Heart left ventricle (tissue), 16 donors: ENCODE measurements around the gene CDH5. TPM values are rescaled to one million over a fixed set of nuclear protein-coding genes. Genes with fewer than 3 reads are reported as not detected.
A peak's percentile ranks its signal among the peaks of the same experiment; 100 is the strongest.

Source experiments
- ATAC-seq, 4 donors: fragments of 200-7000 bp; cut with Tn5 transposase; one replicate each; pipeline ENCODE4 v1.9.1; 2020 to 2022; ENCODE audit warnings: moderate library complexity in 4 of 4, mild to moderate bottlenecking in 3 of 4, moderate number of reproducible peaks in 1 of 4
- DNase-seq, 5 donors: peaks; one replicate each; pipeline ENCODE4 v3.0.0-alpha.2; 2020
- H3K27ac ChIP-seq, 12 donors: fragments of 200-600 bp; sonication (generic) in 4 of 12; one replicate each; pipeline versions ENCODE4 v1.5.0 to v1.8.0; 2016 to 2022; ENCODE audit warnings: mild to moderate bottlenecking in 2 of 12
- H3K27me3 ChIP-seq, 9 donors: fragments of 200-600 bp; sonication (generic) in 2 of 9; one replicate each; pipeline versions ENCODE4 v1.5.1 to v1.8.0; 2016 to 2022; ENCODE audit warnings: mild to moderate bottlenecking in 3 of 9
- H3K36me3 ChIP-seq, 9 donors: fragments of 200-600 bp; sonication (generic) in 2 of 9; one replicate each; pipeline versions ENCODE4 v1.5.0 to v1.8.0; 2018 to 2022; ENCODE audit warnings: mild to moderate bottlenecking in 2 of 9
- H3K4me1 ChIP-seq, 12 donors: fragments of 200-600 bp; sonication (generic) in 4 of 12; one replicate each; pipeline versions ENCODE4 v1.5.0 to v1.8.0; 2016 to 2022; ENCODE audit warnings: mild to moderate bottlenecking in 3 of 12
- H3K4me3 ChIP-seq, 12 donors: fragments of 200-600 bp; sonication (generic) in 4 of 12; one replicate each; pipeline versions ENCODE4 v1.5.0 to v1.8.0; 2017 to 2022; ENCODE audit warnings: mild to moderate bottlenecking in 9 of 12, moderate library complexity in 4 of 12
- H3K9me3 ChIP-seq, 12 donors: fragments of 200-600 bp; sonication (generic) in 4 of 12; one replicate each; pipeline versions ENCODE4 v1.5.0 to v1.8.0; 2016 to 2022; ENCODE audit warnings: mild to moderate bottlenecking in 1 of 12
- POLR2A ChIP-seq, 2 donors: fragments of 450-650 bp; IDR thresholded peaks; one replicate each; pipeline ENCODE4 v1.6.1; 2017; ENCODE audit warnings: antibody characterized with exemption in 2 of 2, mild to moderate bottlenecking in 2 of 2, moderate library complexity in 2 of 2
- WGBS, 4 donors: extraction: QIAGEN DNeasy Blood & Tissue Kit in 2 of 4; methylation state at CpG; one replicate each; pipeline versions ENCODE4 v1.1.5 to v1.1.7; 2013 to 2018; 5-methylcytosine and 5-hydroxymethylcytosine counted together
- intact Hi-C, 10 donors: fragments of 100-400 bp; cut with DNase I; formaldehyde crosslinking; loops; one replicate each; pipeline versions ENCODE4 v1.11.1 to v1.14.2; 2022
- polyA plus RNA-seq, 2 donors: library from polyadenylated mRNA; stranded (reverse); fragments of 200-250 nt; gene quantifications; one replicate each; pipeline ENCODE4 v1.2.3, GENCODE V29; 2013
- total RNA-seq, 9 donors: library from RNA; depleted of rRNA in 2 of 9; stranded (reverse); fragments of >200 nt in 2 of 9; fragmentation: NEBNext Ultra II Directional in 3 of 9; extraction: Animal tissue kit (Norgen Biotek cat#: 25700) in 3 of 9; gene quantifications; one replicate each; pipeline versions ENCODE4 v1.1.0 to v1.2.4, GENCODE V29; 2016 to 2023
- TF ChIP-seq, protein P1 (sequence below), 12 donors: fragments of 200-600 bp; sonication (generic) in 4 of 12; IDR thresholded peaks; one replicate each; pipeline versions ENCODE4 v1.5.0 to v1.8.0; 2018 to 2022; ENCODE audit warnings: antibody characterized with exemption in 12 of 12, mild to moderate bottlenecking in 5 of 12
- donor health status: ischemic (EF 13 %, LVEDD 7.1; RV severe dilation, severe dysfunction).
- donor health status: healthy with polysubstance abuse.
- donor health status: DM: no; HTN: yes; CAD: no.
- donor health status: DM: no; HTN: no; CAD: no.
- donor health status: ischemic (EF 25% LVEDD 6.9; RV normal size, moderate dysfunction).
- donor health status: ischemic (EF 25% LVEDD 5.7; RV mildly dilated, moderate dysfunction).
- donor health status: healthy.
- donor health status: DM: yes; HTN: yes; CAD: no.
- donor health status: ischemic (EF 35%, LVEDD 5.7; RV mildly dilated, moderate dysfunction).
- donor health status: nonischemic (EF 11% LVEDD 7.7; RV severe dilation, severe dysfunction).
- donor health status: DM: yes; HTN: yes; CAD: no.
- donor health status: PGD.
- donor health status: ischemic (EF 29% LVEDD 5.4; RV normal size, mild dysfunction).
- donor health status: nonischemic (EF 23%, LVEDD 6.1; RV moderate dilation, normal function).

Gene CDH5
- total and polyA plus RNA-seq, 11 donors, result 24.9 to 135 (median 62.3) TPM

DNA sequence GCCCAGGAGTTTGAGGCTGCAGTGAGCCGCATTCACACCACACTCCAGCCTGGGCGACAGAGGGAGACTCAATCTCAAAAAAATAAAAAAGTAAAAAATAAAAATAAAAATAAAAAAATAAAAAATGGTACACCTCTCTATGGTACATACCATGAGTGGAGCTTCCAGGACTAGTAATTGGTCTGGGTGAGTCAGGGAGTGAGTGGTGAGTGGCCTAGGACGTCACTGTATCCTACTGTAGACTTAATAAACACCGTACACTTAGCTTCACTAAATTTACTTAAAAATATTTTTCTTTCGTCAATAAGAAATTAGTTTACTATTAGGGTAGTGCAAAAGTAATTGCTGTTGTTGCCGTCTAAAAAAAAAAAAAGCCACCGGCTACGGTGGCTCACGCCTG is 9.0 kb downstream of the CDH5 start:
- intact Hi-C loops, result no loop called here
- H3K27ac ChIP-seq, result peak overlapping the region in 6 of 12 donors; percentile 27 to 72 (median 62)
- no peak for ATAC-seq

DNA sequence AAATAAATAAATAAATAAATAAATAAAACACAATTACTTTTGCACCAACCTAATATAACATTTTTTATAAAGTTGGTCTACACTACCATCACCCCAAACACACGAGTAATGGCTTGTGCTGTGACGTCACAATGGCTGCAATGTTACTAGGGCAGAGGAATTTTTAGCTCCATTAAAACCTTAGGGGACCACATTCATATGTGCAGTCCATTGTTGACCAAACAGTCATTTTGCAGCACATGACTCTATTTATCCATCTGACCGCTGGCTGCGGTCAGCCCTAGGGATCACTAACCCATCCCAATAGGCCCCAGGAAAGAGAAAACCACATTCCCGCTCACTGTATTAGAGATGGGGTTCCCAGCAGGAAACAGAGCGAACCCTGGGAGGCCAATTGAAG is 9.6 kb downstream of the CDH5 start:
- ATAC-seq (no peak), DNase-seq (no peak)
- Histone ChIP-seq H3K36me3 (peaks cover 0 to 10% (median 0%) of the 10 kb centered on the region in 9 donors), H3K27ac (peak overlapping the region in 11 of 12 donors; percentile 45 to 75 (median 55)), H3K4me3 (peak overlapping the region in 2 of 12 donors; percentile 5 to 18), H3K9me3 (no peaks in the 10 kb centered on the region), H3K4me1 (peaks cover 0 to 71% (median 22%) of the 10 kb centered on the region in 12 donors), H3K27me3 (no peaks in the 10 kb centered on the region)
- intact Hi-C loops, result no loop called here
- no peak for TF ChIP-seq POLR2A (IDR thresholded peaks at IDR 0.05)
- TF ChIP-seq, protein P1, sequence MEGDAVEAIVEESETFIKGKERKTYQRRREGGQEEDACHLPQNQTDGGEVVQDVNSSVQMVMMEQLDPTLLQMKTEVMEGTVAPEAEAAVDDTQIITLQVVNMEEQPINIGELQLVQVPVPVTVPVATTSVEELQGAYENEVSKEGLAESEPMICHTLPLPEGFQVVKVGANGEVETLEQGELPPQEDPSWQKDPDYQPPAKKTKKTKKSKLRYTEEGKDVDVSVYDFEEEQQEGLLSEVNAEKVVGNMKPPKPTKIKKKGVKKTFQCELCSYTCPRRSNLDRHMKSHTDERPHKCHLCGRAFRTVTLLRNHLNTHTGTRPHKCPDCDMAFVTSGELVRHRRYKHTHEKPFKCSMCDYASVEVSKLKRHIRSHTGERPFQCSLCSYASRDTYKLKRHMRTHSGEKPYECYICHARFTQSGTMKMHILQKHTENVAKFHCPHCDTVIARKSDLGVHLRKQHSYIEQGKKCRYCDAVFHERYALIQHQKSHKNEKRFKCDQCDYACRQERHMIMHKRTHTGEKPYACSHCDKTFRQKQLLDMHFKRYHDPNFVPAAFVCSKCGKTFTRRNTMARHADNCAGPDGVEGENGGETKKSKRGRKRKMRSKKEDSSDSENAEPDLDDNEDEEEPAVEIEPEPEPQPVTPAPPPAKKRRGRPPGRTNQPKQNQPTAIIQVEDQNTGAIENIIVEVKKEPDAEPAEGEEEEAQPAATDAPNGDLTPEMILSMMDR (IDR thresholded peaks at IDR 0.05), result no peak
- 58 to 75% (median 71%) methylated on average over 6 of the region's 6 CpGs for WGBS, 4 donors

More for the DNA sequence above, 9.0 kb downstream of the CDH5 start:
- DNase-seq, result no peak
- Histone ChIP-seq H3K36me3 (peaks cover 0 to 6% (median 0%) of the 10 kb centered on the region in 9 donors), H3K9me3 (no peaks in the 10 kb centered on the region), H3K27me3 (no peaks in the 10 kb centered on the region), H3K4me1 (peaks cover 0 to 76% (median 23%) of the 10 kb centered on the region in 12 donors), H3K4me3 (no peak overlapping the region)
- WGBS, 4 donors, result 71 to 81% (median 77%) methylated on average over 9 of the region's 9 CpGs
- TF ChIP-seq POLR2A (IDR thresholded peaks at IDR 0.05), result no peak
- TF ChIP-seq, protein P1 (IDR thresholded peaks at IDR 0.05), result no peak

DNA sequence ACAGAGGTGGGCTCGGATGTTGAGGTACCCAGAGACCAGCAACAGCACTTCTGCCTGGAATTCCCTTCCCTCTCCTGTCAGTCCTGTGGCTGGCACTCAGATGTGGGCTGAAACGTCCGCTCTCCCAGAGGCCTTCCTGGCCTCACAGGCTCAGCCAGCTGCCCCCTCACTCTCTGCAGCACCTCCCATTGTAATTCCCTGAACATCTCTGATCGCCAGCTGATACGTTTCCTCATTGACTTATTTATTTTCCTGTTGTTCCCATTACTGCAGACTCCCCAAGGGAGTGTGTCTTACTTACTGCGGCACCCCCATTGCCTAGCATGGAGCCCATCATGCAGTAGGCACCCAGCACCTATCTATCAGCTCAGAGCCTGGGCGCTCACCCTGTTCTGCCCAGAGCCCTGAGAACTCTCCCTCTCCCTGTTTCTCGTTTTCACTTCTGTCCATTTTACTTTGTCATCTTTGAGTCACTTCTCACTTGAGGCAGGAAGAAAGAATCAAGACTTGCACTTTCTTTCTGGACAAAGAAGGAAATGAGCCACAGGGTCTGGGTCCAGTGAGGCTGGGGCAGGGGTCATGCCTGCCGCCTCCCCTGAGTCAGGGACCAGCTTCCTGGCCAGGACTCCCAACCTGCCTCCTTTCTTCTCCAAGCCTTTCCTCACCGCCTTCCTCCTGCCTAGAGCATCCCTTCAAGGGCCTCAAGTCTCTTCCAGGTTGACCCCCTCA is 10.2 kb downstream of the CDH5 start:
- Histone ChIP-seq H3K4me3 (peak overlapping the region in 2 of 12 donors; percentile 5 to 18), H3K9me3 (no peaks in the 10 kb centered on the region), H3K36me3 (peaks cover 0 to 14% (median 0%) of the 10 kb centered on the region in 9 donors), H3K27me3 (no peaks in the 10 kb centered on the region), H3K27ac (peak overlapping the region; percentile 10 to 75 (median 54)), H3K4me1 (peaks cover 0 to 72% (median 21%) of the 10 kb centered on the region in 12 donors)
- 66 to 74% (median 71%) methylated on average over 10 of the region's 10 CpGs for WGBS, 4 donors
- intact Hi-C loops, result no loop called here
- no peak for DNase-seq
- TF ChIP-seq POLR2A (IDR thresholded peaks at IDR 0.05), result no peak
- TF ChIP-seq, protein P1 (IDR thresholded peaks at IDR 0.05), result no peak
- peak in 3 of 4 donors; percentile 20 to 71 (median 35) for ATAC-seq

DNA sequence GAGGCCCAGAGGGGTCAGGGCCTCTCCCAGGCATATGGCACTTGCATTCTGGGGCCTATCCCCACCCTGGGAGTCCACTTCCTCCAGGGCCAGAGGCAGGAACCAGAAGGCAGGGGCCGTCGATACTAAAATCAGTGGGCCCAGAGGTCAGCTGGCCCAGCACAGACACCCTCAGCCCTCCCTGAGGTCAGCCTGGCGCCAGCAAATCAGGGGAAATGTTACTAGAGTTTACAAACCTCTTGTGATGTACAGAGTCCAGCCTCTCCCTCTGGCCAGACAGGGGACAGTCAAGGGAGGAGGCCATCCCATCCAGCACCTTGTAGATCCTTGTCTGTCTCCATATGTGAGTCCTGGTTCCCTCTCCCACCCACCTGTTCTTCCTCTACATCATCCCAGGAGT is 10.8 kb downstream of the CDH5 start:
- intact Hi-C loops, result no loop called here
- H3K27ac ChIP-seq, result peak overlapping the region in 11 of 12 donors; percentile 45 to 75 (median 55)
- ATAC-seq, result peak in 1 of 4 donors; percentile 6
- peaks cover 0 to 15% (median 0%) of the 10 kb centered on the region in 9 donors for H3K36me3 ChIP-seq
- no peak for TF ChIP-seq POLR2A (IDR thresholded peaks at IDR 0.05)
- TF ChIP-seq, protein P1 (IDR thresholded peaks at IDR 0.05), result no peak
- H3K4me1 ChIP-seq, result peaks cover 0 to 74% (median 22%) of the 10 kb centered on the region in 12 donors
- no peaks in the 10 kb centered on the region for H3K9me3 ChIP-seq
- 62 to 81% (median 65%) methylated on average over 1 to 3 of the region's 3 CpGs for WGBS, 4 donors
- H3K4me3 ChIP-seq, result no peak overlapping the region
- H3K27me3 ChIP-seq, result no peaks in the 10 kb centered on the region
- DNase-seq, result no peak
